ENCODE measurements around the gene RSRC2.

The RSRC2 gene

GRCh38 chr12:122460061-122460460 is 66.7 kb downstream of the RSRC2 start:
- in situ Hi-C loops (cut with MboI; ENCODE audit: low pct_unique_long_range_greater_than_20kb, low sequenced_read_pairs), result no loop called here
- no peak for DNase-seq

- in situ Hi-C loops (cut with MboI; ENCODE audit: low pct_unique_long_range_greater_than_20kb, low sequenced_read_pairs), result no loop called here
- no peak for DNase-seq
Observed at GRCh38 chr12:122459211-122459610, 67.5 kb downstream of the RSRC2 start.

- no peak for DNase-seq
- in situ Hi-C loops (cut with MboI; ENCODE audit: low pct_unique_long_range_greater_than_20kb, low sequenced_read_pairs), result no loop called here
Observed at GRCh38 chr12:122458105-122459035, 68.4 kb downstream of the RSRC2 start.

GRCh38 chr12:122457627-122458026 is 69.1 kb downstream of the RSRC2 start:
- DNase-seq, result no peak
- in situ Hi-C loops (cut with MboI; ENCODE audit: low pct_unique_long_range_greater_than_20kb, low sequenced_read_pairs), result no loop called here

GRCh38 chr12:122454739-122455138 is 72.0 kb downstream of the RSRC2 start:
- no peak for DNase-seq
- in situ Hi-C loops (cut with MboI; ENCODE audit: low pct_unique_long_range_greater_than_20kb, low sequenced_read_pairs), result no loop called here

- in situ Hi-C loops (cut with MboI; ENCODE audit: low pct_unique_long_range_greater_than_20kb, low sequenced_read_pairs), result no loop called here
- DNase-seq, result no peak
Observed at GRCh38 chr12:122454250-122454721, 72.5 kb downstream of the RSRC2 start.
